Esophagus squamous epithelium (tissue), 4 donors: ENCODE measurements around the gene TSSK2.

Source experiments
- POLR2A ChIP-seq, 4 donors: fragments of 450-650 bp; IDR thresholded peaks; one replicate each; pipeline ENCODE4 v1.6.1; 2017; ENCODE audit warnings: antibody characterized with exemption in 4 of 4, mild to moderate bottlenecking in 4 of 4, moderate library complexity in 3 of 4
- TF ChIP-seq, protein P1 (sequence below), 6 experiments: fragments of 450-650 bp in 4 of 6; fragments of 200-600 bp in 2 of 6; sonication (generic) in 2 of 6; IDR thresholded peaks; one replicate each; pipeline ENCODE4 v1.5.1; 2016 to 2019; ENCODE audit warnings: antibody characterized with exemption in 6 of 6, mild to moderate bottlenecking in 4 of 6, moderate library complexity in 4 of 6

DNA sequence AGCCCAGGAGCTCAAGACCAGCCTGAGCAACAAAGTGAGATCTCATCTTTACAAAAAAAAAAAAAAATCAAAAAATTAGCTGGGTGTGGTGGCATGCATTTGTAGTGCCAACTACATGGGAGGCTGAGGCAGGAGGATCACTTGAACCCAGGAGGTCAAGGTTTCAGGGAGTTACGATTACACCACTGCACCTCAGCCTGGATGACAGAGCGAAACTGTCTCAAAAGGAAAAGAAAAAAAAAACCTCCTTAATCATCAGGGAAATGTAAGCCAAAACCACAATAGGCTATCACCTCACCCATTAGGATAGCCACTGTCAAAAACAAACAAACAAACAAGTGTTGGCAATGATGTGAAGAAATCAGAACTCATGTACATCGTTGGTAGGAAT is 22.3 kb upstream of the TSSK2 start:
- TF ChIP-seq, protein P1, sequence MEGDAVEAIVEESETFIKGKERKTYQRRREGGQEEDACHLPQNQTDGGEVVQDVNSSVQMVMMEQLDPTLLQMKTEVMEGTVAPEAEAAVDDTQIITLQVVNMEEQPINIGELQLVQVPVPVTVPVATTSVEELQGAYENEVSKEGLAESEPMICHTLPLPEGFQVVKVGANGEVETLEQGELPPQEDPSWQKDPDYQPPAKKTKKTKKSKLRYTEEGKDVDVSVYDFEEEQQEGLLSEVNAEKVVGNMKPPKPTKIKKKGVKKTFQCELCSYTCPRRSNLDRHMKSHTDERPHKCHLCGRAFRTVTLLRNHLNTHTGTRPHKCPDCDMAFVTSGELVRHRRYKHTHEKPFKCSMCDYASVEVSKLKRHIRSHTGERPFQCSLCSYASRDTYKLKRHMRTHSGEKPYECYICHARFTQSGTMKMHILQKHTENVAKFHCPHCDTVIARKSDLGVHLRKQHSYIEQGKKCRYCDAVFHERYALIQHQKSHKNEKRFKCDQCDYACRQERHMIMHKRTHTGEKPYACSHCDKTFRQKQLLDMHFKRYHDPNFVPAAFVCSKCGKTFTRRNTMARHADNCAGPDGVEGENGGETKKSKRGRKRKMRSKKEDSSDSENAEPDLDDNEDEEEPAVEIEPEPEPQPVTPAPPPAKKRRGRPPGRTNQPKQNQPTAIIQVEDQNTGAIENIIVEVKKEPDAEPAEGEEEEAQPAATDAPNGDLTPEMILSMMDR (IDR thresholded peaks at IDR 0.05), result no peak
- no peak for TF ChIP-seq POLR2A (IDR thresholded peaks at IDR 0.05)
